TTC549 (cell line): Measurements from ENCODE around the gene SUMO3.

ENCODE experiments used
- FAIRE-seq: peaks from 2 replicates; lab custom pipeline; 2012; peaks lifted over from hg19 to GRCh38; lab: Jason Lieb, UNC

Gene SUMO3

DNA sequence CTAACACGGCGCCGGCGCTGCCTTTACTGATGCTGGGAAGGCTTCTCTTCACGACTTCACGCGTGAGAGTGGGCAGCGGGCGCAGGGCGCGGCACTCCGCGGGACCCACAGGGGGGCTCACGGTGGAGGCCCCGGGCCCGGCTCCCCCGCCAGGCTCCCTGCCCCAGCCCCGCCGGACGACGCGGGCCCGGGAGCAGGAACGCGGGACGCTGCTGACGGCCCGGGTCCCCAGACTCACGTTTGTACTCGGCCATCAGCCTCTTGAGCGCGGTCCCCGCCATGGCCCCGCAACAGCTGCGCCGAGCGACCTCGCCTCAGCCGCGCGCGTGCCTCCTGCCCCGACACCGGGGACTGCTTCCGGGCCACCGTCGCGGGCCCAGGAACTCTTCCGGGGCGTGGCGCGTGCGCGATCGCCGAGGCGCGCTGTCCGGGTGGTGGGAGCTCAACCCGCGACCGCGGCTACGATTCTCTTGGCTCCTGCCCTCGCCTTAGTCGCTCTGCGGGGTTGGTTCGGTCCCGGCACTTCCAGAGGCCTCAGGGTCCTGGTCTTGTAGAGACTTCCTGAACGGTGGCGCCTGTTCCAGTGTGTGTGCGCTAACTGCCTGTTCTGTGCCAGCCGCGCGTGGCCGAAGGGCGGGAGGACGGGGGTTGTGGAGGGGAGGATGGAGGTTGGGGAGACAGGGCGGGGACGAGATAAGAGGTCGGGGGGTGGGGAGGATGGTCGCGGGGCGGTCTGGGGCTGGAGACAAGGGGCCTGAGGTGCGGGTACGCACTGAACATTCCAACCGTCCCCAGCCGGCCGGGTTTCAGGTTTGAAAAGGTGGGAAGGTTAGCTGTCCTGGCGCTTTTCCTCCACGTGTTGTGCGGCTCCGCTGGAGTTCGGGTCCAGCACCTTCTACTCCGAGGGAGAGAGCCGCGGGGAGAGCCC is 16.1 kb downstream of the SUMO3 start, which contains the start of gene UBE2G2:
TSS of gene UBE2G2 (minus strand) at position 353 of the 928 bp plus-strand sequence. CDS start at position 281, 72 bp downstream.
- no peak for FAIRE-seq

GRCh38 chr21:44800971-44801467 is 16.8 kb downstream of the SUMO3 start:
- no peak for FAIRE-seq

GRCh38 chr21:44800103-44800502 is 17.8 kb downstream of the SUMO3 start:
- FAIRE-seq, result no peak

GRCh38 chr21:44799646-44800045 is 18.2 kb downstream of the SUMO3 start:
- FAIRE-seq, result no peak

DNA sequence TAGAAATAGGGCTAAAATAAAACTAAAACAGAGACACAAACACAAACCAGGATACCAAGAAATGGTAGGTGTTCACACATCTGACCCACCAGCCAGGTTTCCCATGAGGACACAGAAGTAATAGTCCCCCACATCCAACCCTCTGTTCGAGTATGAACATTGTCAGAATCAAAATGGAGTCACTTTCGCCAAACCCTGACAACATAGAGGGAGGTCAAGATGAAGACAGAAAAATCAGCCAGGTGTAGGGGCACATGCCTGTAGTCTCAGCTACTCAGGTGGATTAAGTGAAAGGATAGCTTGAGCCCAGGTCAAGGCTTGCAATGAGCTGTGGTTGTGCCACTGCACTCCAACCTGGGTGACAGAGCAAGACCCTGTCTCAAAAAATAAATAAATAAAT is 20.1 kb downstream of the SUMO3 start:
- FAIRE-seq, result no peak

- no peak for FAIRE-seq
Measured at GRCh38 chr21:44795342-44795741, 22.5 kb downstream of the SUMO3 start.

GRCh38 chr21:44793592-44794374 is 24.1 kb downstream of the SUMO3 start:
- FAIRE-seq, result no peak

GRCh38 chr21:44792702-44793591 is 24.9 kb downstream of the SUMO3 start:
- FAIRE-seq, result no peak

DNA sequence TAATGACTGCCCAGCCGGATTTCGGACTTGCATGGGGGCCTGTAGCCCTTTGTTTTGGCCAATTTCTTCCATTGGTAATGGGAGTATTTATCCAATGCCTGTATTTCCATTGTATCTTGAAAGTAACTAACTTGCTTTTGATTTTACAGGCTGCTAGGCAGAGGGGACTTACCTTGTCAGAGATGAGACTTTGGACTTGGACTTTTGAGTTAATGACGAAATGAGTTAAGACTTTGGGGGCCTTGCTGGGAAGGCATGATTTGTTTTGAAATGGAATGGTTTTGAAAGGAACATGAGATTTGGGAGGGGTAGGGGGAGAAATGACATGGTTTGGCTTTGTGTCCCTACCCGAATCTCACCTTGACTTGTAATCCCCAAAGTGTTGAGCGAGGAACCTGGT is 25.9 kb downstream of the SUMO3 start:
- FAIRE-seq, result no peak

DNA sequence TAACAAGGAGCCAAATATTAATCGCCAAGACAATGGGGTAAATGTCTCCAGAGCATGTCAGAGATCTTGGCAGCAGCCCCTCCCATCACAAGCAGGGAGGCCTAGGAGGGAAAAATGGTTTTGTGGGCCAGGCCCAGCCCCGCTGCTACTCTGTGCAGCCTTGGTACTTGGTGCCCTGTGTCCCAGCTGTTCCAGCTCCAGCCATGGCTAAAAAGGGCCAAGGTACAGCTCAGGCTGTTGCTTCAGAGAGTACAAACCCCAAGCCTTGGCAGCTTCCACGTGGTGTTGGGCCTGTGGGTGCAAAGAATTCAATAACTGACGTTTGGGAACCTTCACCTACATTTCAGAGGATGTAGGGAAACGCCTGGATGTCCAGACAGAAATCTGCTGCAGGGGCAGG is 26.6 kb downstream of the SUMO3 start:
- FAIRE-seq, result no peak

DNA sequence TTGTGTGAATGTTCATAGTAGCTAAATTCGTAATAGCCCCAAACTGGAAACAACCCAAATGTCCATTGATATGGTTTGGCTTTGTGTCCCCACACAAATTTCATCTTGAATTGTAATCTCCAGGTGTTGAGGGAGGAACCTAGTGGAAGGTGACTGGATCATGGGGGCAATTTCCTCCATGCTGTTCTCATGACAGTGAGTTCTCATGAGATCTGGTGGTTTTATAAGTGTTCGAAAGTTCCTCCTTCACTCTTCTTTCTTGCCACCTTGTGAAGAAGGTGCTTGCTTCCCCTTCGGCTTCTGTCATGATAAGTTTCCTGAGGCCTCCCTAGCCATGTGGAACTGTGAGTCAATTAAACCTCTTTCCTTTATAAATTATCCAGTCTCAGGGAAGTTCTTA is 27.5 kb downstream of the SUMO3 start:
- FAIRE-seq, result no peak

DNA sequence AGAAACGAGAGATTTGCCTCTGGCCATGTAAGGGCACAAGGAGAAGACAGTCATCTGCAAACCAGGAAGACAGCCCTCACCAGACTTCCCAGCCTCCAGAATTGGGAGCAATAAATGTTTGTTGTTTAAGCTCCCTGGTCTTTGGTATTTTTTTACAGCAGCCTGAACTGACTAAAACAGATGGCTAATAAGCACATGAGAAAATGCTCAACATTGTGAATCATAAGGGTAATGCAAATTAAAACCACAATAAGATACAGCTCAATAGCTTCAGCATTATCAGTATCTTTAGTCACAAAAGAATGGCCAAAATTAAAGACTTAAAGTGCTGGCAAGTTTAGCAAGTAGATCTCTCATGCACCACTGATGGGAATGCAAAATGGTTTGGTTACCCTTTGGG is 28.0 kb downstream of the SUMO3 start:
- FAIRE-seq, result no peak

GRCh38 chr21:44785620-44786335 is 32.1 kb downstream of the SUMO3 start:
- no peak for FAIRE-seq

- FAIRE-seq, result no peak
Measured at GRCh38 chr21:44784810-44785209, 33.1 kb downstream of the SUMO3 start.

DNA sequence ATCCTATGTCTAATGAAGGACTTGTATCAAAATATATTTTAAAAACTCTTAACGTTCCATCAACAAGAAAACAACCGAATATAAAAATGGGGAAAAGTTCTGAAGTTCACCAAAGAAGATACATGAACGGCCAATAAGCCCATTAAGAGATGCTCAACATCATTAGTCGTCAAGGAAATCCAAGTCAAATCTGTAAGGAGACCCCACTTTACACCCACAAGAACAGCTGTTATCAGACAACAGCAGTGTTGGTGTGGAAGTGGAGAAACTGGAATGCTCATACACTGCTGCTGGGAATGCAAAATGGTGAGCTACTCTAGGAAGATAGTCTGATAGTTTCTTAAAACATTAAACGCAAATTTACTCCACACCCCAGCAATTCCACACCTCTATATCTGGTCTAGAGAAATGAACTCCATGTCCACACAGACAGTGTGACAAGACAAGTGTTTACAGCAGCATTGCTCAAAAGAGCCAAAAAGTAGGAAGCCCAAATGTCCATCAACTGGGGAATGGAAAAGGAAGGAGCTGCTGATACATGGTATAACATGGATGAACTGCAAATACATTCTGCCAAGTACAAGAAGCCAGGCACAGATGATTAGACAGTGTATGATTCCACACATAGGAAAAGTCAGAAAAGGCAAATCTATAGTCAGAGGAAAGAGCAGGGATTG is 34.7 kb downstream of the SUMO3 start:
- FAIRE-seq, result no peak

GRCh38 chr21:44780767-44781459 is 36.9 kb downstream of the SUMO3 start:
- FAIRE-seq, result no peak

DNA sequence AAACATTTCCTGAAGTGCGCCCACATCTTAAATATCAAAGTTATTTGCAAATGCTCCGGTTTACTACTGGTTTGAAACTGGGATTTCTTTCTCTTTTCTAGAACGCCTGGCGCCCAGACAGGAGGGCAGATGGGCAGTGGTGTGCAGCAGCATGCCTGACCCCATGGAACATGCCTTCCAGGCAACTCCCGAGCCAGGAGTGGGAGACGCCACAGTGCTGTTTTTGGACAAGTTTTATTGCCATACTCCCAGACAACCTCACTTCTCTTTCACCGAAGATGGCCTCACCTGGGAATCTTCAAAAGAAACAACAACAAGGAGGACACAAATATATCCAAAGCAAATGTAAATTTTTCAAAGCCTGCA is 37.7 kb downstream of the SUMO3 start:
- FAIRE-seq, result no peak

DNA sequence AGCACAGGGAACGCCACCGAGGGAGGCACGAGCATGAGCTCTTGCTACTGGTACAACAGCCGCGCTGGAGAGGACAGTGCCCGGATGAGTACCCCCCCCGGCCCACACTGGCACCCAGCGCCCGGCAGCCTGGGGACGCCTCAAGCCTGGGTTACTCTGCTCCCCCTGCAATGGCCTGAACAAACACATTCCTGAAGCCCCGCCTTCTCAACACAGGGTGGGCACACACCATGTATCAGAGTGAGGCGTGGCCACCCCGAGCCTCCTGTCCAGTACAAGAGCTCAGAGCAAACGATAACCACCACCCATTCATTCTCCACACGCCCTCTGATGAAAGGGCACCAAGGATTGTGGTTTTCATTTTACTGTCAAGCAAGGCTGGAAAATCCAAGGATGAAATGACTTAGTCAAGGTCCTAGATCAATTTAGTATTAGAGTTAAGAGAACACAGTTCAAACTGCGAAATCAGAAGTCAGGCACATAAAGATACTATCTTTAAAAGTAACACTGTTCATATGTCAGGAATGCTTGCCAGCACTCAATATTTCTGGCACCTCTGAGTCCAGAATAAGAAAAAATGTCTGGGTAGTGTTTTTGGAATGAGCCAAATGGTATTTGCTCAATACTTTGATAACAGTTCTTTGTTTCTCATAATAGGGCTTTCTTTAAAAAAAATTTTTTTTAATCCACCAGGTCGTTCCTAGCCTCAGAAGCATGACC is 38.3 kb downstream of the SUMO3 start:
- no peak for FAIRE-seq

GRCh38 chr21:44778983-44779382 is 38.9 kb downstream of the SUMO3 start:
- no peak for FAIRE-seq

DNA sequence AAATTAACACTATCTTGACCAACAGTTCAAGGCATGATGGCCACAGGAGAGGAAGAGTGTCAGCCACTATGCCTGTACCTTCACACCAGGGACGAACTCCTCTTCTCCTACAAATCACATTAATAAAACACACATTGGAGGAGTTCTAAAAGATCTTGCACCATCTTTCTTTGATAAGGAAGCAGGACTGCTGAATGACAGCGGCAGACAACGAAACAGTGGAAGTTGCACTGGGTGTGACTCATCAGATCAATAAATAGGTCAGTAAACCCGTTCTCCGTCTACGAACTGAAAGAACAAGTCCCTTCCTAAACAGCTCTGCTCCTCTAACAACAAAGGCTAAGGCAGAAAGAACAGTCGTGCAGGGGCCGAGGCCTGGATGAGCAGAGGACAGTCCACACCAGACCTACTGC is 39.4 kb downstream of the SUMO3 start:
- no peak for FAIRE-seq
